Measurements from ENCODE around the gene PMM1.
"Not testable (repeated sequence)": the region's sequence is repeated elsewhere in the genome, so short reads cannot be mapped to it uniquely, and the experiment has no call there.

PMM1 gene

GRCh38 chr22:41596776-41597634 lies 7.4 kb upstream of the PMM1 start:
- DNase-seq, result peak; percentile 13

DNA sequence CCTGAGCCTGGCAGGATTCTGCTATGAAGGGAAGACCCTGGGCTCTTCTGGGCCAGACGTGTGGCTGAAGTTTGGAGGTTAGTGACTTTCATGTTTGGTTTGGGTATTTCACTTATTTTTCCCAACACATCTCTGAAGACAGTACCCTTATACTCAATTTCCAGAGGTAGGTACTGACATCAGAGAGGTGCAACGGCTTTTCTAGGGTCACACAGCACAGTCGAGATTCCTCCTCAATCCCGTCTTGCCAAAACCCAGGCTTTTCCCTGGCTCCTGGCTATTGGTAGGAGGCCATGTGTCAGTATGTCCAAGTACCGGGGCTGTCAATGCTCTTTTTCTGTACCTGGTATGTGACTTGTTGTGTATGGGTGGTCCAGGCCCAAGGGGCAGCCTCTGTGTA lies 6.1 kb upstream of the PMM1 start:
- DNase-seq, result no peak

DNA sequence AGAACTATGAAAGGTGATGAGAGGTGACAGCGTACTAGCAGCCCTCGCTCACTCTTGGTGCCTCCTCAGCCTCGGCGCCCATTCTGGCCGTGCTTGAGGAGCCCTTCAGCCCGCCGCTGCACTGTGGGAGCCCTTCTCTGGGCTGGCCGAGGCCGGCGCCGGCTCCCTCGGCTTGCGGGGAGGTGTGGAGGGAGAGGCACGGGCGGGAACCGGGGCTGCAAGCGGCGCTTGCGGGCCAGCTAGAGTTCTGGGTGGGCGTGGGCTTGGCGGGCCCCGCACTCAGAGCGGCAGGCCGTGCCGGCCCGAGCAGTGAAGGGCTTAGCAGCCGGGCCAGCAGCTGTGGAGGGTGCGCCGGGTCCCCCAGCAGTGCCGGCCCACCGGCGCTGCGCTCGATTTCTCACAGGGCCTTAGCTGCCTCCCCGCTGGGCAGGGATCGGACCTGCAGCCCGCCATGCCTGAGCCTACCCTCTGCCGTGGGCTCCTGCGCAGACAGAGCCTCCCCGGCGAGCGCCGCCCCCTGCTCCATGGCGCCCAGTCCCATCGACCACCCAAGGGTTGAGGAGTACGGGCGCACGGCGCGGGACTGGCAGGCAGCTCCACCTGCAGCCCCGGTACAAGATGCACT lies 3.8 kb upstream of the PMM1 start:
- not testable (repeated sequence) for DNase-seq

DNA sequence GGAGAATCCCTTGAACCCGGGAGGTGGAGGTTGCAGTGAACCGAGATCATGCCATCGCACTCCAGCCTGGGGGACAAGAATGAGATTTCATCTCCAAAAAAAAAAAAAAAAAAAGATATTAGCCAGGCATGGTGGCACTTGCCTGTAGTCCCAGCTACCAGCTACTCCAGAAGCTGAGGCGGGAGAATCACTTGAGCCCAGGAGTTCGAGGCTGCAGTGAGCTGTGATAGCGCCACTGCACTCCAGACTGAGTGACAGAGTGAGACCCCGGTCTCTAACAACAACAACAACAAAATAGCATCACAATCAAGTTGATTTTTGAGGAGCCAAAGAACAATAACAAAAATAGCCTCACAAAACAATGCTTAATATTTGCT lies 2.3 kb downstream of the PMM1 start:
- no peak for DNase-seq

GRCh38 chr22:41585898-41586297 lies 3.7 kb downstream of the PMM1 start:
- no peak for DNase-seq

DNA sequence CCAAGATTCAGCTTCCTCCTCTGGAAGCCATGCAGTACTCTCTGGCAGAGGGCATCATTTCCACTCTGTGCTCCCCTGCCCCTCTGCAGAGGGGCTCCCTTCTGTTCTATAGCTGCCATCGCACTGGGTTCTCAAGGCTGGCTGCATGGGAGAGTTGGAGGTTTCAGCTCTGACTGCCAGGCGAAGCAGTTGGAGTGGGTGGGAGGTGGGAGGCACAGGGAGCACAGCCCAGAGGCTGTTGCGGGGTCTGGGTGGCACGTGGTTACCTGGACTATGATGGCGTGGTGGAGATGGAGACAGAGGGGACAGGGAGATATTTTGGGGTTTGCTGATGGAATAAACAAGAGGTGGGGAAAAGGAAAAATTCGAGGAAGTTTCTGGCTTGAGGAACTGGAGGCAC lies 4.8 kb downstream of the PMM1 start:
- no peak for DNase-seq

DNA sequence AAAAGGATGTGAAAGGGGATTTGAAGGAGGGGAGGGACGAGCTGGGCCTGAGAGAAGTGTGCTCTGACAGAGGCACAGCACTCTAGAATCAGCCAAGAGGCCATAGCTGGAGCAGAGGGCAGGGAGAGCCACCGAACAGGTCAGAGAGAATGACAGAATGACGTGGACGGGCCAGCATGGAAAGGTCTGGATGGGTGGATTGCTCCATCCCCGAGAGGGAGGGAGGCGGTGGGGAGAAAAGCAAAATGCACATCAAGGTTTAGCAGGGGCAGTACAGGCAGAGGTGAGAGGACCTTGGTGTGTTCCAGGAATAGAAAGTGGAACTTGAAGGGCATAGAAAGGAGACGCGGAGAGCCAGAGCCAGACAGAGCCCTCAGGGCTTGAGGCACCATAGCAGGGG lies 6.9 kb downstream of the PMM1 start:
- no peak for DNase-seq

- no peak for DNase-seq
Observed at GRCh38 chr22:41579997-41580355, 9.7 kb downstream of the PMM1 start.

GRCh38 chr22:41579297-41579996 lies 10.2 kb downstream of the PMM1 start:
- DNase-seq, result no peak

GRCh38 chr22:41578818-41579217 lies 10.8 kb downstream of the PMM1 start:
- DNase-seq, result no peak

DNA sequence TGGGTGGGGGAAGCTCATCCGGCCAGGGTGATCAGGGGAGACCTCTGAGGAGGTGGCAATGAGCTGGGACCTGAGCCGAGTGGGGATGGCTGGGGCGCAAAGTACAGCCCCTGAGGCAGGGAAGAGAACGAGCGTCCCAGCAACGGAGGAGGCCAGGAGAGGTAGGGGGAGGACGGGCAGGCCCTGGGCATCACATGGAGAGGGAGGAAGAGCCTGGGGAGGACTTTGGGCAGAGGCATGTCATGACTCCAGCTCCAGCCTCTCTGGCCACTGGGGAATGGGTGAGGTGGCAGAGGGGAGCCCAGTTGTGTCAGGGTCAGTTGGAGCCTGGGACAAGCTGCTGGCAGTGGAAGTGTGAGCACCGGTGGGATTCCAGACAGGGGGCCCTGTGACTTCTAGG lies 11.5 kb downstream of the PMM1 start:
- DNase-seq, result no peak

DNA sequence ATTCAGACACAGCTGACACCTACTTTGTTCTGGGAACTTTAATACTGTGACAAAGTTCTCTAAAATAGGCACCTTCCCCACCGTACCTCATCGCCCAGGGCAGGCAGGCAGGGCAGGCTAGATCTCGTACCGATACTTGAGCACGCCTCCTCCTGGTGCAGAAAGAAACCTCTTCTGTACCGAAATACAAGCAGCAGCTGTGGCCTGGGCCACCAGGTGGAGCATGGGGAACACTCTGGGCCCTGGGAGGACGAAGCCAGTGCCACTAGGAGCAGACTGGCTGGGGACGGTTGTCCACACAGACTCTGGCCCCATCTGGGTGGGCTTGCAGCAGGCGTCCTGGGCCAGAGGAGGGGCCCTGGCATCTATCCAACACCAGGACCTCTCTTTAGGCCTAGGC lies 12.8 kb downstream of the PMM1 start:
- DNase-seq, result peak; percentile 32

DNA sequence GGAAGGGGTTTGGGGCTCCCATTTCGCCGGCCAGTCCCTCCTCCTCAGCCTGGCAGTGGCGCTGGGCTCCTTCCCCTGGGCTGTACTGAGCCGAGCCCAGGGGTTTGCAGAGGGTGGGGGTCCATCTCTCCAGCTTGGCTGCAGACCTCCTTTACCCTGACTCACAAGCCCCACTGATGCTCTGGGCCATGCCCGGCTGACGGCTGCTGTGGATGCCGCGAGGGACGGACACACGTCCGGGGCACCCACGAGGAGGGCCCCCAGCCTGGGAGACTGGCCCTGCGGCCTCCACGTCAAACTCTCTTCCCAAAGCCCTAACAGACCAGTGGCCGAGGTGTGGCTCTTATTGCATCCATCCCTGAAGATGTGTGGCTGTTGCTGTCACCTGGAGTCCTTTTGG lies 14.1 kb downstream of the PMM1 start:
- DNase-seq, result no peak

GRCh38 chr22:41574847-41575381 lies 14.7 kb downstream of the PMM1 start:
- DNase-seq, result no peak

DNA sequence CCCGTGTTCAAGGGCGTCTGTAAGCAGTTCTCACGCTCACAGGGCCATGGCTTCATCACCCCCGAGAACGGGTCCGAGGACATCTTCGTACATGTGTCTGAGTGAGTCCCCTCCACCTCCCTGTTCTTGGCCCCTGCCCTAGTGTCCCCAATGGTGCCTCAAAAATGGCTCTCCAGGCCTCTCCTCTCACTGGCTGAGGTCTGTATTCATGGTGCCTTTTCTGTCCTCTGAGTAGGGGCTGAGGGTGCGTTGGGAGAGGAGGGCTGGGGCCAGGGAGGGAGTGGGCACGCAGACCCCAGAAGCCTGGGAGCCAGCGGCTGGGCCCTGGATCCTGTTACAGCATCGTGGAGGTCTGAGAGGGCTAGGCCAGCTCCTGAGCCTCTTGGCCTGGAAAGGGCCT lies 16.0 kb downstream of the PMM1 start:
- DNase-seq, result no peak

GRCh38 chr22:41572305-41572704 lies 17.3 kb downstream of the PMM1 start:
- not testable (repeated sequence) for DNase-seq

GRCh38 chr22:41571786-41572185 lies 17.9 kb downstream of the PMM1 start:
- no peak for DNase-seq

DNA sequence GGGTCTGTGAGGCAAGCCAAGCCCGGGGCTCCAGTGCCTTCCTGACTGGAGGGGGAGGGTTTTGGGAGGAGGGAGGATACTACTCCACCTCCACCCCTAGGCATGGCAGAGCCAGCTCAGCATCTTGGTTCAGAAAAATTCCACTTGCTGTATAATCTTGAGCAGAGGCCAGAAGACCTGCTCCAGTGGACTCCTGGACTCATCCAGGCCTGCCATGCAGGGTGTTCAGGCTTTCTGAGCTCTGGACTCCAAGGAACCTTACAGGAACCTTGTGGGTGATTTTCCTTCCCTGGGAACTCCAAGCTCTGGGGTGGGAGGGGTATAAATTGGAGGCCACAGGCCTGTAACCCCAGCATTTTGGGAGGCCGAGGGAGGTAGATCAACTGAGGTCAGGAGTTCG lies 19.4 kb downstream of the PMM1 start:
- DNase-seq, result no peak

DNA sequence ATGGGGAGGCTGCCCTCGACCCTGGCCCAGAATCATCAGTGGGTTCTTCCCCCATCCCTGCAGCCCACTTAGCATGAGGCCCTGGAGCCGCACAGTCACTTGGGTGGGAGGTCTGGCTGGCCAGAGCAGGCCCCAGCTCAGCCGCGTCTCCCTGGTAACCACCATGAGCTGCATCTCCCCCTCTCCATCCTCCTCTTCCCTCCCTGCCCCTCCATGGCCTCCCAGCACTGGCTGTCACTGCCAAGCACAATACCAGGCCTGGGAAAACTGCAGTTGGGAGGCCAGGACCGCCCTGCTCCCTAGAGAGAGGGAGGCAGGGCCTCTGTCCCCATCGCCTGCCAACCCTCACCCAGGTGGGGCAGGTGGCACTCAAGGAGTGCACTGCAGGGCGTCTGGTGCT lies 20.8 kb downstream of the PMM1 start:
- peak; percentile 84 for DNase-seq

DNA sequence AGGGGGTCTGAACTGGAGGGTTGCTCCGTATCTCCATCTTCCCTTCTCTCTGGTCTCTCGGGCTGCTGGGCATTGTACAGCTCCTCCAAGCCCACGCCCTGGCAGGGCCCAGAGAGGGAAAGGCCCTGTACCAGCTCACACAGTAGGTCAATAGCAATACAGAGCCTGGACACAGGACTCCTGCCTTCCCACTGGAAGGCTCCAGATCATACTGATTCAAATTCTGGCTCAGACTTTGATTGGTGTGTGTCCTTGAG lies 22.2 kb downstream of the PMM1 start:
- DNase-seq, result no peak

GRCh38 chr22:41565403-41566054 lies 24.1 kb downstream of the PMM1 start:
- DNase-seq, result peak; percentile 34

- no peak for DNase-seq
Observed at GRCh38 chr22:41564563-41564962, 25.1 kb downstream of the PMM1 start.

- DNase-seq, result peak; percentile 21
Observed at GRCh38 chr22:41563051-41563711, 26.5 kb downstream of the PMM1 start.
